ENCODE data around the gene RASGRF1. TPM values are rescaled to one million over a fixed set of nuclear protein-coding genes. Genes with fewer than 3 reads are reported as not detected.

RASGRF1 gene
- total RNA-seq, 4 donors from 2014 or later: 0.14 to 0.75 (median 0.64) TPM; not detected in 1

DNA sequence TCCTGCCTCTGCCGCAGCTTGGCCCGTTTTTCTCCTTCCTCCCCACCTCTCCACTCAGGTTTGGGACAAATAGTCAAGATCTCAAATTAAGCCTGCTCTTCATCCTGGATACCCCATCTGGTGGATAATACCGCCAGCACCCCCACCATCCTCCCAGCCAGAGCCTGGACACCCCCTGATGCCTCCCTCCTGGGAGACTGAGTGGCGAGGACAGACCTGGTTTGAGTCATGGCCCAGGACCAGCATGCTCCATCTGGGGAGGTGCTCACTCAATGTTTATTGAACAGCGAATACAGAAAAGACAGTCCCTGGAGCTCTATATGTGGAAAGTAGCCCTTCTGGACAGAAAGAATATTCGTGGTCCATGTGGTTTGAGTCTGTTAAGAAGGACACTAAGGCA is 169.1 kb downstream of the RASGRF1 start:
- H3K4me3 ChIP-seq: no peak overlapping the region
- H3K9me3 ChIP-seq: no peaks in the 10 kb centered on the region
- no peak overlapping the region for H3K27ac ChIP-seq
- in situ Hi-C loops (cut with MboI; ENCODE audit: low pct_ligation_motif_present in 1 of 4, low pct_unique_long_range_greater_than_20kb in 1 of 4, low sequenced_read_pairs in 3 of 4) (loop anchor here in 3 of 4 donors (25.0 kb wide), 1 partner anchor 266 kb away; no protein-coding TSS in a partner anchor), intact Hi-C loops (cut with DNase I; ENCODE audit: low total_unique reads) (no loop called here)
- H3K36me3 ChIP-seq: peaks cover 0 to 23% (median 2%) of the 10 kb centered on the region in 4 donors
- WGBS, 2 donors (ENCODE audit: low coverage in 1 of 2): 79 to 90% methylated on average over 3 to 6 of the region's 6 CpGs
- TF ChIP-seq POLR2AphosphoS5 (IDR thresholded peaks at IDR 0.05) (no peak), POLR2A (IDR thresholded peaks at IDR 0.05) (no peak), EP300 (IDR thresholded peaks at IDR 0.05; ENCODE audit: low read depth) (no peak)
- TF ChIP-seq, protein P1, sequence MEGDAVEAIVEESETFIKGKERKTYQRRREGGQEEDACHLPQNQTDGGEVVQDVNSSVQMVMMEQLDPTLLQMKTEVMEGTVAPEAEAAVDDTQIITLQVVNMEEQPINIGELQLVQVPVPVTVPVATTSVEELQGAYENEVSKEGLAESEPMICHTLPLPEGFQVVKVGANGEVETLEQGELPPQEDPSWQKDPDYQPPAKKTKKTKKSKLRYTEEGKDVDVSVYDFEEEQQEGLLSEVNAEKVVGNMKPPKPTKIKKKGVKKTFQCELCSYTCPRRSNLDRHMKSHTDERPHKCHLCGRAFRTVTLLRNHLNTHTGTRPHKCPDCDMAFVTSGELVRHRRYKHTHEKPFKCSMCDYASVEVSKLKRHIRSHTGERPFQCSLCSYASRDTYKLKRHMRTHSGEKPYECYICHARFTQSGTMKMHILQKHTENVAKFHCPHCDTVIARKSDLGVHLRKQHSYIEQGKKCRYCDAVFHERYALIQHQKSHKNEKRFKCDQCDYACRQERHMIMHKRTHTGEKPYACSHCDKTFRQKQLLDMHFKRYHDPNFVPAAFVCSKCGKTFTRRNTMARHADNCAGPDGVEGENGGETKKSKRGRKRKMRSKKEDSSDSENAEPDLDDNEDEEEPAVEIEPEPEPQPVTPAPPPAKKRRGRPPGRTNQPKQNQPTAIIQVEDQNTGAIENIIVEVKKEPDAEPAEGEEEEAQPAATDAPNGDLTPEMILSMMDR (IDR thresholded peaks at IDR 0.05): no peak
- no peak for DNase-seq
- no peaks in the 10 kb centered on the region for H3K27me3 ChIP-seq
- H3K4me1 ChIP-seq: peaks cover 0 to 12% (median 4%) of the 10 kb centered on the region in 4 donors

DNA sequence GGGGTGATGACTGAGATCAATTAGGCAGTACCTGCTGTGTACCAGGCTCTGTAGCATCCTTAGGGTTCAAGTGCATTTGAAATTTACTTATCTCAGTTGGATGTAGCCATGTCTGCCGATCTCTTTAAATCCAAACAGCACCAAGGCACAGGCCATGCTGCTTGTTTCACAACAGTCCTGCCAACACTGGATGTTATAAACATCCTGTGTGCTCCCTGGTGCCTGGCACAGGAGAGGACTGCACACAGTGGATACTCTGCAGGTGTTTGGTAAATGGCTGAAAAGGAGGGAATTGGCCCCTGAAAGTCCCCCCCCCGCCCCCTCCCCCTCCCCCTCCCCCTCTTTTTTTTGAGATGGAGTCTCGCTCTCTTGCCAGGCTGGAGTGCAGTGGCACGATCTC is 172.7 kb downstream of the RASGRF1 start:
- H3K27ac ChIP-seq: peak overlapping the region in 3 of 4 donors; percentile 53 to 81 (median 75)
- H3K36me3 ChIP-seq: peaks cover 0 to 21% (median 2%) of the 10 kb centered on the region in 4 donors
- no peak for DNase-seq
- H3K9me3 ChIP-seq: no peaks in the 10 kb centered on the region
- TF ChIP-seq POLR2AphosphoS5 (IDR thresholded peaks at IDR 0.05): peak in 2 of 3 donors; percentile 10 to 38
- TF ChIP-seq, protein P1 (IDR thresholded peaks at IDR 0.05): no peak
- TF ChIP-seq POLR2A (IDR thresholded peaks at IDR 0.05): no peak
- 67 to 91% methylated on average over 1 to 4 of the region's 4 CpGs for WGBS, 2 donors (ENCODE audit: low coverage in 1 of 2)
- in situ Hi-C loops (cut with MboI; ENCODE audit: low pct_ligation_motif_present in 1 of 4, low pct_unique_long_range_greater_than_20kb in 1 of 4, low sequenced_read_pairs in 3 of 4) (loop anchor here in 3 of 4 donors (25.0 kb wide), 1 partner anchor 269 kb away; no protein-coding TSS in a partner anchor), intact Hi-C loops (cut with DNase I; ENCODE audit: low total_unique reads) (no loop called here)
- H3K4me1 ChIP-seq: peaks cover 13 to 29% (median 18%) of the 10 kb centered on the region in 4 donors
- H3K4me3 ChIP-seq: no peak overlapping the region
- H3K27me3 ChIP-seq: no peaks in the 10 kb centered on the region

- Histone ChIP-seq H3K4me1 (peaks cover 13 to 29% (median 18%) of the 10 kb centered on the region in 4 donors), H3K4me3 (no peak overlapping the region), H3K9me3 (no peaks in the 10 kb centered on the region), H3K27me3 (no peaks in the 10 kb centered on the region), H3K36me3 (peaks cover 0 to 6% (median 2%) of the 10 kb centered on the region in 4 donors), H3K27ac (peak overlapping the region; percentile 44 to 81 (median 69))
- 76 to 80% methylated on average over 4 of the region's 4 CpGs for WGBS, 2 donors (ENCODE audit: low coverage in 1 of 2)
- intact Hi-C loops (cut with DNase I; ENCODE audit: low total_unique reads) (no loop called here), in situ Hi-C loops (cut with MboI; ENCODE audit: low pct_ligation_motif_present in 1 of 4, low pct_unique_long_range_greater_than_20kb in 1 of 4, low sequenced_read_pairs in 3 of 4) (loop anchor here in 3 of 4 donors (25.0 kb wide), 1 partner anchor 271 kb away; no protein-coding TSS in a partner anchor)
- DNase-seq: no peak
- TF ChIP-seq POLR2AphosphoS5 (IDR thresholded peaks at IDR 0.05) (no peak), EP300 (IDR thresholded peaks at IDR 0.05; ENCODE audit: low read depth) (no peak), POLR2A (IDR thresholded peaks at IDR 0.05) (no peak)
- TF ChIP-seq, protein P1 (IDR thresholded peaks at IDR 0.05): no peak
These were observed 174.5 kb downstream of the RASGRF1 start for GRCh38 chr15:78916088-78916487.

DNA sequence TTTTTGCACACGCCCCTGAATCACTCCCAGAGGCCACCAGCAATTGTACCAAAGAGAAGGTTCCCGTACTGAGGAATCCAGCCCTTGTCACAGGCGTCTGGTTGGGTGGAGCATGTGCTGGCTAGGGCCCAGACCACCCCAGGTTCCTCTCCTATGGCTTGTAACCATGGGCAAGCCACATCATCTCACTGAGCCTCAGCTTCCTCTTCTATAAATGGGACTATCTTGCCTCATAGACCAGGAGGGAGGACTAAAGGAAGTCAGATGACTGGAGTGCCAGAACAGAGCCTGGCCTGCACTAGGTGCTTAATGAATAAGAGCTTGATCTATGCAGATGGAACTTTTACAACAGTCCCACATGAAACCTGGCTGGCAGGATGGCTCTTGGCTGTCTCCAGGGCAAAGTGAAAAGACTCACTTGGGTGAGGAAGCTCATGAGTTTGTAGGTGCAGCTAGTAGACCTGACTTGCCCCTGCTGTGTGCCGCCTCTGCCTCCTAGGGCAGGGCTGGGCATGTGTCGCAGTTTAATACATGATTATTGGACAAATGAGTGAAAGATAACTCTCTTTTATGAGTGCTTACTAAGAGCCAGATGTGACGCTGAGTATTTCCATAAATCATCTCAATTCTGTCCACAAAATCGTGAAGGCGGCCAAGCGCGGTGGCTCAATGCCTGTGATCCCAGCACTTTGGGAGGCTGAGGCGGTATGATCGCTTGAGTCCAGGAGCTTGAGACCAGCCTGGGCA is 175.1 kb downstream of the RASGRF1 start:
- Histone ChIP-seq H3K4me3 (no peak overlapping the region), H3K9me3 (no peaks in the 10 kb centered on the region), H3K27ac (peak overlapping the region; percentile 44 to 81 (median 69)), H3K36me3 (peaks cover 0 to 9% (median 0%) of the 10 kb centered on the region in 4 donors), H3K4me1 (peaks cover 13 to 29% (median 18%) of the 10 kb centered on the region in 4 donors), H3K27me3 (no peaks in the 10 kb centered on the region)
- 69 to 75% methylated on average over 7 to 12 of the region's 12 CpGs for WGBS, 2 donors (ENCODE audit: low coverage in 1 of 2)
- TF ChIP-seq POLR2AphosphoS5 (IDR thresholded peaks at IDR 0.05) (peak in 1 of 3 donors; percentile 46), EP300 (IDR thresholded peaks at IDR 0.05; ENCODE audit: low read depth) (no peak)
- TF ChIP-seq, protein P1 (IDR thresholded peaks at IDR 0.05): no peak
- intact Hi-C loops (cut with DNase I; ENCODE audit: low total_unique reads): no loop called here
- peak; percentile 37 for DNase-seq
- in situ Hi-C loops (cut with MboI; ENCODE audit: low pct_ligation_motif_present in 1 of 4, low pct_unique_long_range_greater_than_20kb in 1 of 4, low sequenced_read_pairs in 3 of 4): loop anchor here in 3 of 4 donors (25.0 kb wide), 1 partner anchor 272 kb away; no protein-coding TSS in a partner anchor
